ENCODE results near the gene KRTAP4-7. TPM values are rescaled to one million over a fixed set of nuclear protein-coding genes. Genes with fewer than 3 reads are reported as not detected.
"Not testable (repeated sequence)": the region's sequence is repeated elsewhere in the genome, so short reads cannot be mapped to it uniquely, and the experiment has no call there.

KRTAP4-7 gene
- total and polyA plus RNA-seq, 2 experiments from 2014 or later: not detected

DNA sequence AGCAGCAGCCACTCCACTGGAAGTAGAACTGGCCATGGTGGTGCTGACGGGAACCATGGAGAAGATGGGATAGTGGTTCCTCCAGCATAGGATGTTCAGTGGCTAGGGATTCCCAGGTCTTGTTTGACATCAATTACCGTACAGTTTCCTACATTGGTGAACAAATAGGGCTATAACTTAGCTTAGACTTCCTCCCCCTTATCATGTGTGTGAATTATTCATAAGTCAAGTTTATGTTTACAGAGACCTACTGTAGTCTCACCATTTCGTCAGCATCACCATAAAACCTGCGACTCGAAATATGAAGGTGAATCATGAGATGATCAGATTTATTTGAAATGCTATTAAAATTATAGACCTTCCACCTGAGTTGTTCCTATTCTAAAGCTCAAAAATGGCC is 25.2 kb upstream of the KRTAP4-7 start:
- Histone ChIP-seq H3K27me3 (no peaks in the 10 kb centered on the region), H3K79me2 (no peaks in the 10 kb centered on the region), H3K4me2 (no peak overlapping the region), H3K4me3 (no peak overlapping the region), H3K36me3 (replicated peaks; ENCODE audit: insufficient read depth, low read depth) (no peaks in the 10 kb centered on the region), H2AFZ (no peak overlapping the region), H3K9me3 (ENCODE audit: low read depth) (no peaks in the 10 kb centered on the region), H3K9me2 (replicated peaks; ENCODE audit: insufficient read depth) (no peaks in the 10 kb centered on the region), H3K4me1 (ENCODE audit: insufficient read depth) (no peaks in the 10 kb centered on the region), H3K27ac (no peak overlapping the region), H4K20me1 (ENCODE audit: insufficient read depth, poor library complexity, severe bottlenecking) (no peaks in the 10 kb centered on the region)
- DNase-seq (ENCODE audit: low spot score): no peak
- WGBS (ENCODE audit: low lambda C conversion rate, missing lambda C conversion rate): 93% methylated on average over 5 of the region's 5 CpGs
- TF ChIP-seq EZH2phosphoT487 (IDR thresholded peaks at IDR 0.05; ENCODE audit: low read depth, severe bottlenecking, unreplicated experiment) (no peak), EZH2 (IDR thresholded peaks at IDR 0.05; ENCODE audit: borderline replicate concordance) (no peak)
- TF ChIP-seq, protein P1, sequence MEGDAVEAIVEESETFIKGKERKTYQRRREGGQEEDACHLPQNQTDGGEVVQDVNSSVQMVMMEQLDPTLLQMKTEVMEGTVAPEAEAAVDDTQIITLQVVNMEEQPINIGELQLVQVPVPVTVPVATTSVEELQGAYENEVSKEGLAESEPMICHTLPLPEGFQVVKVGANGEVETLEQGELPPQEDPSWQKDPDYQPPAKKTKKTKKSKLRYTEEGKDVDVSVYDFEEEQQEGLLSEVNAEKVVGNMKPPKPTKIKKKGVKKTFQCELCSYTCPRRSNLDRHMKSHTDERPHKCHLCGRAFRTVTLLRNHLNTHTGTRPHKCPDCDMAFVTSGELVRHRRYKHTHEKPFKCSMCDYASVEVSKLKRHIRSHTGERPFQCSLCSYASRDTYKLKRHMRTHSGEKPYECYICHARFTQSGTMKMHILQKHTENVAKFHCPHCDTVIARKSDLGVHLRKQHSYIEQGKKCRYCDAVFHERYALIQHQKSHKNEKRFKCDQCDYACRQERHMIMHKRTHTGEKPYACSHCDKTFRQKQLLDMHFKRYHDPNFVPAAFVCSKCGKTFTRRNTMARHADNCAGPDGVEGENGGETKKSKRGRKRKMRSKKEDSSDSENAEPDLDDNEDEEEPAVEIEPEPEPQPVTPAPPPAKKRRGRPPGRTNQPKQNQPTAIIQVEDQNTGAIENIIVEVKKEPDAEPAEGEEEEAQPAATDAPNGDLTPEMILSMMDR (IDR thresholded peaks at IDR 0.05; ENCODE audit: poor library complexity): no peak

DNA sequence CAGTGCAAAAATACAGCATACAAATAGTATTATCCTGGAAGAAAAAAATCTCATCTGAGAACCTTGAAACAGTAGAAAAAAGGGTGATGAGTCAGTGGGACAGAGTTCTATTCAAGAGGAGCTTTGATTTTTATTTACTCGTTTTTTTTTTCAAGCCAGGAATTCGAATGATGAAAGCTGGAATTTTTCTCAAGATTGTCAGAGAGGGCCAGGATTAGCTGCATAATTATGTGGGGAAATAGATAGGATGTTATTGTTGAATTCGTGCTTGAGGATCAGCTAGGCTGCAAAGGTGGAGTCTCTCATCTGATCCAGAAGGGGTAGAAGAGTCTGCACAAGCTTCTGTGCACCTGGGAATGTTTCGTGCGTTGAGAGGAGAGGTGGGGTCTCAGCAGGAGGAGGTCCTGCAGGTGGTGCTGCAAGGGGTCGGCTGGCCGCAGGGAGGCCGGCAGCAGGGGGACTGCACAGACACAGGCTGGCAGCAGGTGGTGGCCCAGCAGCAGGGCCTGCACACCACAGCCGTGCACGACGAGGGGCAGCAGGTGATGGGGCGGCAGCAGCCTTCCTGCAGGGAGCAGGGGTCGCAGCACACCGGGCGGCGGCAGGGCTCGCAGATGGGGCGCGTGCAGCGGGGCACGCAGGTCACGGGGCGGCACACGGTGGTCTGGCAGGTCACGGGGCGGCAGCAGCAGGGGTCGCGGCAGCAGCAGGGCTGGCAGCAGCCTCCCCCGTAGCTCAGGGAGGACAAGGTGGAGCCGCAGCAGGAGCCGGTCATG is 24.5 kb upstream of the KRTAP4-7 start:
- H3K4me2 ChIP-seq; H3K9me3 ChIP-seq (ENCODE audit: low read depth); H3K4me3 ChIP-seq; H3K79me2 ChIP-seq; H3K27me3 ChIP-seq; H2AFZ ChIP-seq; H3K27ac ChIP-seq; H3K4me1 ChIP-seq (ENCODE audit: insufficient read depth); H3K9me2 ChIP-seq (replicated peaks; ENCODE audit: insufficient read depth); H4K20me1 ChIP-seq (ENCODE audit: insufficient read depth, poor library complexity, severe bottlenecking); H3K36me3 ChIP-seq (replicated peaks; ENCODE audit: insufficient read depth, low read depth): not testable (repeated sequence)
- peak; percentile 28 for DNase-seq (ENCODE audit: low spot score)
- WGBS (ENCODE audit: low lambda C conversion rate, missing lambda C conversion rate): 67% methylated on average over 12 of the region's 31 CpGs

DNA sequence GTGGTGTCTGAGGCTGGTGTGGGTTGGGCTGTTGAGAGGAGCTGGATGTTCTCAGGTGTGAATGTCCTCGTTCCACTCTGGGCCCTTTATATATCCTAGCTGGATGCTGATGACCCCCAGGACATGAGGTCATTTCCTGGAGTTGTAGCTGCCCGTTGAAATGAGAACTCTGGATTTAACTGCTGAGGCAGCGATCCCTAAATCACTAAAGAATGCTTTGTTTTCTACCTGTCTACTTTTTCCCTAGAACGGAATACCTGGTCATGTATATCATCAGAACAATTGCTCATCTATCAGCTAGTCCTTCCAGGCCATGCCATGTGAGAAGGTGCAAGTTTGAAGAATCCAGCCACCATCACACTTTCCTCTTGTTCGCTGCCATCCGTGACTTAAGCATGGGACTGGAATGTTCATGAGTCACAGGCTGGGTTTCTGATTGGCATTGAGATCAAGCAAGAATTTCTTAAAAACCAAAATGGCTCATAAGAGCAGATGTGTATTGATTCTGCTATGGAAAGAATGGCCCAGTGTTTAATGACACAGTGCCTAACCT is 23.8 kb upstream of the KRTAP4-7 start, which contains the start of gene KRTAP2-3:
KRTAP2-3 (minus strand) TSS at position 63 of the 553 bp plus-strand sequence. CDS start 64 bp downstream, outside the sequence.
- no peaks in the 10 kb centered on the region for H3K27me3 ChIP-seq
- DNase-seq (ENCODE audit: low spot score): no peak
- no peak within 1 kb of the TSS for H3K4me3 ChIP-seq
- TF ChIP-seq EZH2 (IDR thresholded peaks at IDR 0.05; ENCODE audit: borderline replicate concordance): no peak
- TF ChIP-seq, protein P1 (IDR thresholded peaks at IDR 0.05; ENCODE audit: poor library complexity): no peak
- TF ChIP-seq EZH2phosphoT487 (IDR thresholded peaks at IDR 0.05; ENCODE audit: low read depth, severe bottlenecking, unreplicated experiment): no peak
- no peaks in the 10 kb centered on the region for H3K9me3 ChIP-seq (ENCODE audit: low read depth)
- no peaks in the 10 kb centered on the region for H3K36me3 ChIP-seq (replicated peaks; ENCODE audit: insufficient read depth, low read depth)
- H2AFZ ChIP-seq: no peak within 1 kb of the TSS
- H3K27ac ChIP-seq: no peak within 1 kb of the TSS
- WGBS (ENCODE audit: low lambda C conversion rate, missing lambda C conversion rate): 74% methylated on average over 6 of the region's 6 CpGs
- H4K20me1 ChIP-seq (ENCODE audit: insufficient read depth, poor library complexity, severe bottlenecking): no peaks in the 10 kb centered on the region
- H3K4me1 ChIP-seq (ENCODE audit: insufficient read depth): no peaks in the 10 kb centered on the region
- H3K79me2 ChIP-seq: no peaks in the 10 kb centered on the region
- no peak within 1 kb of the TSS for H3K4me2 ChIP-seq
- no peaks in the 10 kb centered on the region for H3K9me2 ChIP-seq (replicated peaks; ENCODE audit: insufficient read depth)

DNA sequence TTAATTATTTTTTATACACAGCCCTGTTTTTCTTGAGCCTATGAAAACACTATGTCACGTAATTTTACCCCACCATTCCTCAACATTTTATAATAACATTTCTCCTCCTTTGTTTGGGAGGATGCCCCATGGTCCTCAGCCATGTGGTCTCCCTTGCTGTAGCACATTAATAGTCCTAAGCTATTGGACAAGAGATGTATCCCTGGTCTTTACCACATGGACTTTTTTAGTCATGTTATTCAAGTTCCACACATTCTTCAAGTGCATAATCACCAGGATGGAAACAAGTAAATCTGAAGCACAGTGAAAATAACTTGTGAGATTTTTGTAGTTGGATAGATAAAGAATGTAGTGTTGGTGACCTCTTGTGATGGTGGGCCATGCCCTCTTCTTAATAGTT is 22.0 kb upstream of the KRTAP4-7 start:
- Histone ChIP-seq H3K4me3 (no peak overlapping the region), H3K4me1 (ENCODE audit: insufficient read depth) (no peaks in the 10 kb centered on the region), H3K4me2 (no peak overlapping the region), H3K36me3 (replicated peaks; ENCODE audit: insufficient read depth, low read depth) (no peaks in the 10 kb centered on the region), H4K20me1 (ENCODE audit: insufficient read depth, poor library complexity, severe bottlenecking) (no peaks in the 10 kb centered on the region), H3K27me3 (no peaks in the 10 kb centered on the region), H3K27ac (peak overlapping the region; percentile 18), H3K9me2 (replicated peaks; ENCODE audit: insufficient read depth) (no peaks in the 10 kb centered on the region), H3K79me2 (no peaks in the 10 kb centered on the region), H2AFZ (no peak overlapping the region), H3K9me3 (ENCODE audit: low read depth) (no peaks in the 10 kb centered on the region)
- TF ChIP-seq, protein P1 (IDR thresholded peaks at IDR 0.05; ENCODE audit: poor library complexity): no peak
- TF ChIP-seq EZH2 (IDR thresholded peaks at IDR 0.05; ENCODE audit: borderline replicate concordance) (no peak), EZH2phosphoT487 (IDR thresholded peaks at IDR 0.05; ENCODE audit: low read depth, severe bottlenecking, unreplicated experiment) (no peak)
- 76% methylated on average over 1 of the region's 1 CpG for WGBS (ENCODE audit: low lambda C conversion rate, missing lambda C conversion rate)
- no peak for DNase-seq (ENCODE audit: low spot score)
